GM19099 (cell line): ENCODE measurements around the gene ANKRD17.

Experiments
- POLR2A ChIP-seq: IDR thresholded peaks from 3 replicates; pipeline ENCODE4 v1.6.1; 2011; ENCODE audit warnings: low read depth; ENCODE audit not compliant: insufficient read length; ENCODE audit errors: extremely low read depth

The ANKRD17 gene

GRCh38 chr4:73221734-73222133, 36.9 kb downstream of the ANKRD17 start:
- no peak for TF ChIP-seq POLR2A

GRCh38 chr4:73220815-73221214, 37.8 kb downstream of the ANKRD17 start:
- TF ChIP-seq POLR2A = no peak

- no peak for TF ChIP-seq POLR2A
Observed at GRCh38 chr4:73213916-73214653, 44.5 kb downstream of the ANKRD17 start.

GRCh38 chr4:73212982-73213730, 45.4 kb downstream of the ANKRD17 start:
- TF ChIP-seq POLR2A = no peak

GRCh38 chr4:73211968-73212367, 46.6 kb downstream of the ANKRD17 start:
- TF ChIP-seq POLR2A = no peak

- TF ChIP-seq POLR2A = no peak
Observed at GRCh38 chr4:73208376-73208775, 50.2 kb downstream of the ANKRD17 start.

- no peak for TF ChIP-seq POLR2A
Observed at GRCh38 chr4:73206236-73206635, 52.4 kb downstream of the ANKRD17 start.

- TF ChIP-seq POLR2A = no peak
Observed at GRCh38 chr4:73205482-73205881, 53.1 kb downstream of the ANKRD17 start.

- no peak for TF ChIP-seq POLR2A
Observed at GRCh38 chr4:73197220-73197619, 61.4 kb downstream of the ANKRD17 start.

- no peak for TF ChIP-seq POLR2A
Observed at GRCh38 chr4:73194064-73194463, 64.5 kb downstream of the ANKRD17 start.

GRCh38 chr4:73193659-73194058, 64.9 kb downstream of the ANKRD17 start:
- TF ChIP-seq POLR2A = no peak

- TF ChIP-seq POLR2A = no peak
Observed at GRCh38 chr4:73193155-73193554, 65.4 kb downstream of the ANKRD17 start.

GRCh38 chr4:73189274-73189810, 69.3 kb downstream of the ANKRD17 start:
- no peak for TF ChIP-seq POLR2A

GRCh38 chr4:73187325-73187724, 71.3 kb downstream of the ANKRD17 start:
- no peak for TF ChIP-seq POLR2A

- no peak for TF ChIP-seq POLR2A
Observed at GRCh38 chr4:73185903-73186302, 72.7 kb downstream of the ANKRD17 start.

GRCh38 chr4:73181231-73181630, 77.4 kb downstream of the ANKRD17 start:
- TF ChIP-seq POLR2A = no peak
